ENCODE results near the gene CMTM5.
"Not testable (repeated sequence)": the region's sequence is repeated elsewhere in the genome, so short reads cannot be mapped to it uniquely, and the experiment has no call there.

The CMTM5 gene

GRCh38 chr14:23399136-23399535 lies 22.3 kb downstream of the CMTM5 start:
- ATAC-seq = no peak
- no peak for TF ChIP-seq ZNF565 (CRISPR knock-in tag; conservative IDR thresholded peaks at IDR 0.05; ENCODE audit: low read depth)
- no peak for TF ChIP-seq ZNF8 (CRISPR knock-in tag; IDR thresholded peaks at IDR 0.05)
- TF ChIP-seq TCF4 (CRISPR knock-in tag; IDR thresholded peaks at IDR 0.05; ENCODE audit: borderline replicate concordance) = no peak
- no peak for TF ChIP-seq PPARA (CRISPR knock-in tag; IDR thresholded peaks at IDR 0.05; ENCODE audit: borderline replicate concordance)
- TF ChIP-seq ZNF70 (CRISPR knock-in tag; IDR thresholded peaks at IDR 0.05) = no peak
- TF ChIP-seq, protein P1, sequence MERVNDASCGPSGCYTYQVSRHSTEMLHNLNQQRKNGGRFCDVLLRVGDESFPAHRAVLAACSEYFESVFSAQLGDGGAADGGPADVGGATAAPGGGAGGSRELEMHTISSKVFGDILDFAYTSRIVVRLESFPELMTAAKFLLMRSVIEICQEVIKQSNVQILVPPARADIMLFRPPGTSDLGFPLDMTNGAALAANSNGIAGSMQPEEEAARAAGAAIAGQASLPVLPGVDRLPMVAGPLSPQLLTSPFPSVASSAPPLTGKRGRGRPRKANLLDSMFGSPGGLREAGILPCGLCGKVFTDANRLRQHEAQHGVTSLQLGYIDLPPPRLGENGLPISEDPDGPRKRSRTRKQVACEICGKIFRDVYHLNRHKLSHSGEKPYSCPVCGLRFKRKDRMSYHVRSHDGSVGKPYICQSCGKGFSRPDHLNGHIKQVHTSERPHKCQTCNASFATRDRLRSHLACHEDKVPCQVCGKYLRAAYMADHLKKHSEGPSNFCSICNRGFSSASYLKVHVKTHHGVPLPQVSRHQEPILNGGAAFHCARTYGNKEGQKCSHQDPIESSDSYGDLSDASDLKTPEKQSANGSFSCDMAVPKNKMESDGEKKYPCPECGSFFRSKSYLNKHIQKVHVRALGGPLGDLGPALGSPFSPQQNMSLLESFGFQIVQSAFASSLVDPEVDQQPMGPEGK (CRISPR knock-in tag; IDR thresholded peaks at IDR 0.05; ENCODE audit: borderline replicate concordance) = no peak
- no peak for TF ChIP-seq ESRRG (CRISPR knock-in tag; IDR thresholded peaks at IDR 0.05)
- no peak for TF ChIP-seq CSDC2 (CRISPR knock-in tag; IDR thresholded peaks at IDR 0.05)
- no peak for TF ChIP-seq ISL1 (CRISPR knock-in tag; IDR thresholded peaks at IDR 0.05)
- no peak for TF ChIP-seq ZFP30 (CRISPR knock-in tag; IDR thresholded peaks at IDR 0.05)
- TF ChIP-seq RARB (CRISPR knock-in tag; IDR thresholded peaks at IDR 0.05) = no peak
- no peak for TF ChIP-seq CSRNP3 (CRISPR knock-in tag; IDR thresholded peaks at IDR 0.05)
- no peak for TF ChIP-seq ZFP3 (CRISPR knock-in tag; IDR thresholded peaks at IDR 0.05)

- no peak for ATAC-seq
- TF ChIP-seq ISL1 (CRISPR knock-in tag; IDR thresholded peaks at IDR 0.05) (no peak), ESRRG (CRISPR knock-in tag; IDR thresholded peaks at IDR 0.05) (no peak), GLIS3 (CRISPR knock-in tag; IDR thresholded peaks at IDR 0.05) (no peak), ZNF70 (CRISPR knock-in tag; IDR thresholded peaks at IDR 0.05) (no peak), TOX (CRISPR knock-in tag; IDR thresholded peaks at IDR 0.05; ENCODE audit: borderline replicate concordance) (no peak), ZNF565 (CRISPR knock-in tag; conservative IDR thresholded peaks at IDR 0.05; ENCODE audit: low read depth) (no peak), OSR1 (CRISPR knock-in tag; IDR thresholded peaks at IDR 0.05) (no peak), TSHZ2 (CRISPR knock-in tag; IDR thresholded peaks at IDR 0.05) (no peak), BACH2 (CRISPR knock-in tag; IDR thresholded peaks at IDR 0.05; ENCODE audit: borderline replicate concordance) (no peak), ZC3H10 (CRISPR knock-in tag; IDR thresholded peaks at IDR 0.05) (no peak), ZNF8 (CRISPR knock-in tag; IDR thresholded peaks at IDR 0.05) (no peak), RARB (CRISPR knock-in tag; IDR thresholded peaks at IDR 0.05) (no peak)
- TF ChIP-seq, protein P2, sequence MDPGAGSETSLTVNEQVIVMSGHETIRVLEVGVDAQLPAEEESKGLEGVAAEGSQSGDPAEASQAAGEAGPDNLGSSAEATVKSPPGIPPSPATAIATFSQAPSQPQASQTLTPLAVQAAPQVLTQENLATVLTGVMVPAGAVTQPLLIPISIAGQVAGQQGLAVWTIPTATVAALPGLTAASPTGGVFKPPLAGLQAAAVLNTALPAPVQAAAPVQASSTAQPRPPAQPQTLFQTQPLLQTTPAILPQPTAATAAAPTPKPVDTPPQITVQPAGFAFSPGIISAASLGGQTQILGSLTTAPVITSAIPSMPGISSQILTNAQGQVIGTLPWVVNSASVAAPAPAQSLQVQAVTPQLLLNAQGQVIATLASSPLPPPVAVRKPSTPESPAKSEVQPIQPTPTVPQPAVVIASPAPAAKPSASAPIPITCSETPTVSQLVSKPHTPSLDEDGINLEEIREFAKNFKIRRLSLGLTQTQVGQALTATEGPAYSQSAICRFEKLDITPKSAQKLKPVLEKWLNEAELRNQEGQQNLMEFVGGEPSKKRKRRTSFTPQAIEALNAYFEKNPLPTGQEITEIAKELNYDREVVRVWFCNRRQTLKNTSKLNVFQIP (CRISPR knock-in tag; IDR thresholded peaks at IDR 0.05; ENCODE audit: borderline replicate concordance, low read depth) = no peak
Measured at GRCh38 chr14:23399591-23399990, 22.7 kb downstream of the CMTM5 start.

DNA sequence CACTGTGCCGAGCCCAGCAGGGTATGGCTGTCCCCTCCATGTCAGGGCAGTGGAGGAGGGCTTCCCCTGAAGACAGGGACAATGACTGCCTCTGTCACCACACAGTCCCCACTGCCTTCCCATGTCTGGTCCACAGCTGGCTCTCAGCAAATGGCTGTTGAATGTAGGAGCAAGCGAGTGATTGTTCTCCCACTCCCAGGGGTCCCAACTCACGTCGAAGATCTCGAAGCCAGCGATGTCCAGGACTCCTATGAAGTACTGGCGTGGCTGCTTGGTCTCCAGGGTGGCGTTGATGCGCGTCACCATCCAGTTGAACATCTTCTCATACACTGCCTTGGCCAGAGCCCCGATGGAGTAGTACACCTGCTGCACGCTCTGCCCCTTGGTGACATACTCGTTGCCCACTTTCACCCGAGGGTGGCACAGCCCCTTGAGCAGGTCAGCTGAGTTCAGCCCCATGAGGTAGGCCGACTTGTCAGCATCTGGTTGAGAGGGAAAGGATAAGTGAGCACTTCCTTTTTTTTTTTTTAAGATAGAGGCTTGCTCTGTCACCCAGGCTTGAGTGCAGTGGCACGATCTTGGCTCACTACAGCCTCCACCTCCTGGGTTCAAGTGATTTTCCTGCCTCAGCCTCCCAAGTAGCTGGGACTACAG lies 23.8 kb downstream of the CMTM5 start:
- ATAC-seq = not testable (repeated sequence)

DNA sequence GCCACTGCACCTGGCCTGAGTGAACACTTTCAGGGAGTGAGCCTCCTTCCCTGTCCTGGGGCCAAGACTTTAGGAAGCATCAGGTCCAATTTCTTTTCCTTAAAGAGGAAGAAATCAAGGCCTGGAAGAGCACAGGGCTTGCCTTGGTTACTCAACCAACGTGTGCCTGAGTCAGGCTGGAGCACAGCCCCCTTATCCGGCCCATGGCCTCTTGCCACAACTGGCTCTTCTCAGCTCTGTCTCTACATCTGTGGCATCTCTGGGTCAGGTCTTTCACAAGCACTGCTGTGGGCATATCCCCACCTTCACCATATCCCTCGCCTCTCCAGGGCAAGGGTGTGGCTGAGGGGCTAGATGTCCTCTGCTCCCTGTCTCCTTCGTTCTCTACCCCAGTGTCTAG lies 24.4 kb downstream of the CMTM5 start:
- no peak for ATAC-seq
- TF ChIP-seq PPARA (CRISPR knock-in tag; IDR thresholded peaks at IDR 0.05; ENCODE audit: borderline replicate concordance) (no peak), SNAI2 (CRISPR knock-in tag; IDR thresholded peaks at IDR 0.05) (no peak), ISL1 (CRISPR knock-in tag; IDR thresholded peaks at IDR 0.05) (no peak), ZFP30 (CRISPR knock-in tag; IDR thresholded peaks at IDR 0.05) (no peak), TSHZ2 (CRISPR knock-in tag; IDR thresholded peaks at IDR 0.05) (no peak), ESRRG (CRISPR knock-in tag; IDR thresholded peaks at IDR 0.05) (no peak), ZNF70 (CRISPR knock-in tag; IDR thresholded peaks at IDR 0.05) (no peak), ZNF565 (CRISPR knock-in tag; conservative IDR thresholded peaks at IDR 0.05; ENCODE audit: low read depth) (no peak), GLIS3 (CRISPR knock-in tag; IDR thresholded peaks at IDR 0.05) (no peak), ZFP3 (CRISPR knock-in tag; IDR thresholded peaks at IDR 0.05) (no peak), OSR1 (CRISPR knock-in tag; IDR thresholded peaks at IDR 0.05) (no peak), ARNTL (CRISPR knock-in tag; IDR thresholded peaks at IDR 0.05; ENCODE audit: borderline replicate concordance, low read depth) (no peak), ZNF8 (CRISPR knock-in tag; IDR thresholded peaks at IDR 0.05) (no peak), CSDC2 (CRISPR knock-in tag; IDR thresholded peaks at IDR 0.05) (no peak)
- TF ChIP-seq, protein P2 (CRISPR knock-in tag; IDR thresholded peaks at IDR 0.05; ENCODE audit: borderline replicate concordance, low read depth) = no peak
